GM18909 (cell line): Measurements from ENCODE around the gene IL15RA.
"Not testable (repeated sequence)": the region's sequence is repeated elsewhere in the genome, so short reads cannot be mapped to it uniquely, and the experiment has no call there.

Experiments
- ATAC-seq: cut with Tn5 transposase; IDR thresholded peaks from one replicate; pipeline ENCODE4 v1.9.1; 2021; ENCODE audit warnings: mild to moderate bottlenecking; ENCODE audit not compliant: unreplicated experiment, poor library complexity

IL15RA gene

GRCh38 chr10:5971886-5972285 lies 5.5 kb downstream of the IL15RA start:
- no peak for ATAC-seq

- peak; percentile 29 for ATAC-seq
Observed at GRCh38 chr10:5971315-5971832, 6.0 kb downstream of the IL15RA start.

DNA sequence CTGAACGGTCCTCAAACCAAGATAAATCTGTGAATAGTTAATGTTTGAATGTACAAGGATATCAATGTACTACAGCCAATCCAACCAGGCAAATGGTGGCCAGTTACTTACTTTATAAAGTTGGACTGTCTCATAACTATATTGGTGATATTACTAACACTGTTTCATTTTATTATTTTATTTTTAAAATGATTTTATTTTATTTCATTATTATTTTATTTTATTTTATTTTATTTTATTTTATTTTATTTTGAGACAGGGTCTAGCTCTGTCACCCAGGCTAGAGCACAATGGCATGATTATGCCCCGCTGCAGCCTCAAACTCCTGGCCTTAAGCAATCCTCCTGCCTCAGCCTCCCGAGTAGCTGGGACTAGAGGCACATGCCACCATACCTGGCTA lies 6.8 kb downstream of the IL15RA start:
- ATAC-seq = no peak

- no peak for ATAC-seq
Observed at GRCh38 chr10:5970066-5970465, 7.3 kb downstream of the IL15RA start.

DNA sequence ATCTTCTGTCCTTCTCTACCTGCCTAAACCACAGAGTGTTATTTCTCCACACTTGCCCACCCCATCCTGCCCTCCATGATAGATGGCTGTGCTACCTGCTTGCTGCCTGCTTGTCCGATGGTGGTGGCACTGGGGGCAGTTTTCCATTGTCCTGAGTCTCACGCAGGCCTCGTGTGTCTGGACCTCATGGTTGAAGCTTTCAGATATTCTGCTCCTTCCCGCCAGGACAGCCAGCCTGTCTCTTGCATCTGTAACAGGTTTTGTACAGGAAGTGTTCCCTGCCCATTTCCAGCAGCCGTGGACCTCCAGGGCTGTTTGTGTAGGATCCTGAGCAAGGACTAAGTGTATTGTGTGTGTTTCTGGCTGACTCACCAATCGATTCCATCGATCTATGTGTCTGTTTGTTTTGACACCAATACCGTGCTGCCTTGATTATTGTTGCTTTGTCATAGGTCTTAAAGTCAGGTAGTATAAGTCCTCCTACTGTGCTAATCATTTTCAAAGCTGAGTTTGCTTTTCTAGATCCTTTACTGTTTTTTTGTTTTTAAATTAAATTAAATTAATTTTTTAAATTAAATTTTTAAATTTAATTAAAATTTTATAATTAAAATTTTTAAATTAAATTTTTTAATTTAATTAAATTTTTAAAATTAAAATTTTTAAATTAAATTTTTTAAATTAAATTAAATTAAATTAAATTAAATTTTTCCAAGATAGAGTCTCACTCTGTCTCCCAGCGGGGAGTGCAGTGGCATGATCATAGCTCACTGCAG lies 8.5 kb downstream of the IL15RA start:
- ATAC-seq = no peak

GRCh38 chr10:5968037-5968680 lies 9.2 kb downstream of the IL15RA start:
- ATAC-seq = no peak

DNA sequence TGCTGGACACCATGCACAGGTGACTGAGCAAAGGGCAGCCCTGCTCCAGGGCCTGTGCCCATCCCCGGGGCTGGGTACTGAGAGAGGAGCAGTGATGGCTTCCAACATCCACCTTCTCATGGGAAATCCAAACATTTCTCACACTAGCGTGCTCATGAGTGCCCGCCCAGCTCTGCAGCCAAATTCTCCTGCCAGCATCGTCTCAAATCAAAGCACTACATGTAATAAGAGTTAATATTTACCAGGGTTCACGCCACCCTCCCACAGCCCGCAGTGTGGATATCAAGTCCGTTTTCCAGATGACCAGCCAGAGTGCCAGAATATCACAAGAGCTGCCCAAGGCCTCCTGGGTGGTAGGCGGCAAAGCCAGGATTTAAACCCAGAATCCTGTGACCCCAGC lies 12.1 kb downstream of the IL15RA start:
- no peak for ATAC-seq

GRCh38 chr10:5964736-5965135 lies 12.6 kb downstream of the IL15RA start:
- ATAC-seq = no peak

- ATAC-seq = no peak
Observed at GRCh38 chr10:5963591-5963990, 13.8 kb downstream of the IL15RA start.

- ATAC-seq = no peak
Observed at GRCh38 chr10:5963071-5963470, 14.3 kb downstream of the IL15RA start.

DNA sequence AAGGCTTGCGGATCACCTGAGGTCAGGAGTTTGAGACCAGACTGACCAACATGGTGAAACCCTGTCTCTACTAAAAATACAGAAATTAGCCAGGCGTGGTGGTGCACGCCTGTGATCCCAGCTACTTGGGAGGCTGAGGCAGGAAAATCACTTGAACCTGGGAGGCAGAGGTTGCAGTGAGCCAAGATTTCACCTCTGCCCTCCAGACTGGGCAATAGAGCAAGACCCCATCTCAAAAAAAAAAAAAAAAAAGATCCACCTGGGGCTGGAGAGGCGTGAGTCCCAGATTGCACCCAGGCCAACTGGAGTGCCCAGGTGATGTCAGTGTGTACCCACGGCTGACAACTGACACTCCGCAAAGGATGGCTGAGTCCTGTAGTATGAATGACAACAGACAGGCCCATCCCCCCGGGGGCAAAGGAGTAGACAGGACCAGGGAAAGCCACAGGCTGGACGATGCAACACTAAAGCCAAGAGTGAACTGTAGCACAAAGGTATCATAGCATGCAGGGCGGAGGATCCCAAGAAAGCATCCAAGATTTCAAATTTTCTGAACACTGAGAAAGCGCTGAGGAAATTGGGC lies 14.9 kb downstream of the IL15RA start:
- not testable (repeated sequence) for ATAC-seq

DNA sequence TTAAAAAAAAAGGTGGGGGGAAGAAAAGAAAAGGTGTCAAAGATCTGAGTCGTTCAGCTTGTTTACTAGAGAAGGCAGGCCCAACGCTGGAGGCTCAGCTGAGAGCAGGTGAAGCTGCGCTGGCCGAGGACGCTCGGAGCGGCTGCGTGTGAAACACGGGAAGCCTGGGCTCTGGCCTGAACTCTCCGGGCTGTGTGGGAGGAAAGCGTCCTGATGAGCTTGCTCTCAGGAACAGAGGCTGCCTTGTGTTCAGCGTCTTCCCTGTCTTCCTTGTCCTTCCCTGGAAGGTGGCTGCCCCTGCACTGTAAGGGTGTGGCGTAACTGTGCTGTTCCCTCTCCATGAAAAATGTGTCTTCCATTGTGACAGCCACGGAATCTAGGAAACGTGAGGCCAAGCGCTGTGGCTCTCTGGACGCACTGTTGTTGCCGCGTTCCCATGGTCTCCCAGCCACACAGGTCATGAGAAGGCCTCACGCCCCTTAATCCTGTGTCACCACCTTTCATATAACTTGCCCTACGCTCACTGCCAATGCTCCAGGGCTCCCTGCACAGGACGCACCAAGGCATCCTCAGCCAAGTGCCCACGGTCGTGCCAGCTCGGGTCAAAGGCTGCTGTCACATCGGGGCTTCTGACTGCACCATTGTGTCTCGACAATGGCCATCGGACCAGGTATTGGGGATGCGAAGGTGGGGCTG lies 15.8 kb downstream of the IL15RA start:
- no peak for ATAC-seq

- not testable (repeated sequence) for ATAC-seq
Observed at GRCh38 chr10:5960973-5961275, 16.4 kb downstream of the IL15RA start.

- ATAC-seq = no peak
Observed at GRCh38 chr10:5960070-5960972, 17.0 kb downstream of the IL15RA start.

- no peak for ATAC-seq
Observed at GRCh38 chr10:5959581-5960069, 17.7 kb downstream of the IL15RA start.

- no peak for ATAC-seq
Observed at GRCh38 chr10:5959142-5959541, 18.2 kb downstream of the IL15RA start.

- ATAC-seq = no peak
Observed at GRCh38 chr10:5958675-5959074, 18.7 kb downstream of the IL15RA start.

GRCh38 chr10:5958077-5958476 lies 19.3 kb downstream of the IL15RA start:
- ATAC-seq = no peak

DNA sequence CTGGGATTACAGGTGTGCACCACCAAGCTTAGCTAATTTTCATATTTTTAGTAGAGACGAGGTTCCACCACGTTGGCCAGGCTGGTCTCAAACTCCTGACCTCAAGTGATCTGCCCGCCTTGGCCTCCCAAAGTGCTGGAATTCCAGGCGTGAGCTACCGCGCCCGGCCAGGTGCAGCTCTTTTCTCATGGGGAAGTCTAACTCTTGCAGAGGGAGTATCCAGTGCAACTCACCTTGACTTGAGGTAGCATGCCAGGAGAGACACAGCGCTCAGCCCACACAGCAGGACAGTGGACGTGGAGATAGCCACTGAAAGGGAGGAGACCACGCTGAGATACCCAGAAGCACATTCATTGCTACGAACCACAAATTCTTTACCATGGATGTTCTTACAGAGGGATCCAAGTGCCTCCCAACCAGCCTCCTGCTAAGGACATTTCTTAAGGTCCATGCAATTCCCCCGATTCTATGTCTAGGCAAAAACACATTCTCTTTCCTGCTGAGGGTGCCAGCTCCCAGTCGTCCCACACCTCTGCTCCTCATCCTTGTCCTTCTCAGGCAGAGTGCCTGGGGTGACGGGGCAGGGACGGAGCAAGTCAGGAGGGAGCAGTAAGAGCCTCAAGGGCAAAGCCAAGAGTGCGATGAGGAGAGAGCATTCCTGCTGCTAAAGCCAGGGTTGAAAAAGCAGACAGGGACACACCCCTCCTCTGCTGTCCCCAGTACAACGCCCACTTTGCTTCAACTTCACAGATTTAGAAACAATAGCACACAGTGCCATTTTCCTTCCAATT lies 21.0 kb downstream of the IL15RA start:
- no peak for ATAC-seq
